GM10847 (cell line): ENCODE measurements around the gene DIP2B.
A peak's percentile ranks its signal among the peaks of the same experiment; 100 is the strongest.

Experiments used
- POLR2A ChIP-seq: IDR thresholded peaks from 2 replicates; pipeline ENCODE4 v1.6.1; 2011; ENCODE audit not compliant: insufficient read length; ENCODE audit errors: extremely low read depth

Gene DIP2B, protein sequence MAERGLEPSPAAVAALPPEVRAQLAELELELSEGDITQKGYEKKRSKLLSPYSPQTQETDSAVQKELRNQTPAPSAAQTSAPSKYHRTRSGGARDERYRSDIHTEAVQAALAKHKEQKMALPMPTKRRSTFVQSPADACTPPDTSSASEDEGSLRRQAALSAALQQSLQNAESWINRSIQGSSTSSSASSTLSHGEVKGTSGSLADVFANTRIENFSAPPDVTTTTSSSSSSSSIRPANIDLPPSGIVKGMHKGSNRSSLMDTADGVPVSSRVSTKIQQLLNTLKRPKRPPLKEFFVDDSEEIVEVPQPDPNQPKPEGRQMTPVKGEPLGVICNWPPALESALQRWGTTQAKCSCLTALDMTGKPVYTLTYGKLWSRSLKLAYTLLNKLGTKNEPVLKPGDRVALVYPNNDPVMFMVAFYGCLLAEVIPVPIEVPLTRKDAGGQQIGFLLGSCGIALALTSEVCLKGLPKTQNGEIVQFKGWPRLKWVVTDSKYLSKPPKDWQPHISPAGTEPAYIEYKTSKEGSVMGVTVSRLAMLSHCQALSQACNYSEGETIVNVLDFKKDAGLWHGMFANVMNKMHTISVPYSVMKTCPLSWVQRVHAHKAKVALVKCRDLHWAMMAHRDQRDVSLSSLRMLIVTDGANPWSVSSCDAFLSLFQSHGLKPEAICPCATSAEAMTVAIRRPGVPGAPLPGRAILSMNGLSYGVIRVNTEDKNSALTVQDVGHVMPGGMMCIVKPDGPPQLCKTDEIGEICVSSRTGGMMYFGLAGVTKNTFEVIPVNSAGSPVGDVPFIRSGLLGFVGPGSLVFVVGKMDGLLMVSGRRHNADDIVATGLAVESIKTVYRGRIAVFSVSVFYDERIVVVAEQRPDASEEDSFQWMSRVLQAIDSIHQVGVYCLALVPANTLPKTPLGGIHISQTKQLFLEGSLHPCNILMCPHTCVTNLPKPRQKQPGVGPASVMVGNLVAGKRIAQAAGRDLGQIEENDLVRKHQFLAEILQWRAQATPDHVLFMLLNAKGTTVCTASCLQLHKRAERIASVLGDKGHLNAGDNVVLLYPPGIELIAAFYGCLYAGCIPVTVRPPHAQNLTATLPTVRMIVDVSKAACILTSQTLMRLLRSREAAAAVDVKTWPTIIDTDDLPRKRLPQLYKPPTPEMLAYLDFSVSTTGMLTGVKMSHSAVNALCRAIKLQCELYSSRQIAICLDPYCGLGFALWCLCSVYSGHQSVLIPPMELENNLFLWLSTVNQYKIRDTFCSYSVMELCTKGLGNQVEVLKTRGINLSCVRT (N-terminal part only)

GRCh38 chr12:50504798-50505674, at the start of gene DIP2B:
TSS of gene DIP2B (plus strand) at chr12:50504985. CDS start at chr12:50505141, 156 bp downstream.
- peak; percentile 36 for TF ChIP-seq POLR2A

GRCh38 chr12:50458606-50459005, 46.2 kb upstream of the DIP2B start:
- no peak for TF ChIP-seq POLR2A

GRCh38 chr12:50467439-50467838, 37.3 kb upstream of the DIP2B start:
- no peak for TF ChIP-seq POLR2A

- TF ChIP-seq POLR2A: no peak
Observed at GRCh38 chr12:50477241-50477832, 27.4 kb upstream of the DIP2B start.

- TF ChIP-seq POLR2A: no peak
Observed at GRCh38 chr12:50482571-50482970, 22.2 kb upstream of the DIP2B start.

GRCh38 chr12:50483488-50483887, 21.3 kb upstream of the DIP2B start:
- TF ChIP-seq POLR2A: no peak

- TF ChIP-seq POLR2A: no peak
Observed at GRCh38 chr12:50488801-50489200, 16.0 kb upstream of the DIP2B start.

- TF ChIP-seq POLR2A: no peak
Observed at GRCh38 chr12:50505675-50506530, 1.1 kb downstream of the DIP2B start.

GRCh38 chr12:50506753-50507473, 2.1 kb downstream of the DIP2B start:
- no peak for TF ChIP-seq POLR2A

GRCh38 chr12:50507474-50507838, 2.7 kb downstream of the DIP2B start:
- no peak for TF ChIP-seq POLR2A

- no peak for TF ChIP-seq POLR2A
Observed at GRCh38 chr12:50507930-50508329, 3.1 kb downstream of the DIP2B start.

GRCh38 chr12:50508414-50508813, 3.6 kb downstream of the DIP2B start:
- no peak for TF ChIP-seq POLR2A
